Amniotic epithelial cell (primary cell): Measurements from ENCODE around the gene NDUFV2.
"Not testable (repeated sequence)": the region's sequence is repeated elsewhere in the genome, so short reads cannot be mapped to it uniquely, and the experiment has no call there.

ENCODE experiments used
- DNase-seq: peaks from one replicate; pipeline ENCODE4 v3.0.0-alpha.2; 2010; ENCODE audit warnings: low read depth

Gene NDUFV2

DNA sequence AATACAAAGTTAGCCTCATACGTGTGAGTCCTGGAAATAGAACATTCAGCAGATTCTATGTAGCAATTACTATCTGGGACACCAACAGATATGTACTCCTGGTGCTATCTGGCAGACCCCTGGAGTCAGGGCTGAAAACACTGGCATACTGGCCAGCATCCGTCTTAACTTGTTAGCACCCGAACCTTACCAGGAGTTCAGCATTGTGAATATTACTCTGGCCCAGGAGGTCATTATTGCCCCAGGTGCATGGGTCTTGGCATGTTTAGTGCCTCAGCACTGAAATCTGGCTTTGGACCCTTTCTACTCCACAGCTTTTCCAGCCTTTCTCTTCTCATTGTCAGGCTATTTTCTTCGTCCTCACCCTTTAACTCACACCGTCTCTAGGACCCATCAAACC is 11.9 kb upstream of the NDUFV2 start:
- DNase-seq: no peak

DNA sequence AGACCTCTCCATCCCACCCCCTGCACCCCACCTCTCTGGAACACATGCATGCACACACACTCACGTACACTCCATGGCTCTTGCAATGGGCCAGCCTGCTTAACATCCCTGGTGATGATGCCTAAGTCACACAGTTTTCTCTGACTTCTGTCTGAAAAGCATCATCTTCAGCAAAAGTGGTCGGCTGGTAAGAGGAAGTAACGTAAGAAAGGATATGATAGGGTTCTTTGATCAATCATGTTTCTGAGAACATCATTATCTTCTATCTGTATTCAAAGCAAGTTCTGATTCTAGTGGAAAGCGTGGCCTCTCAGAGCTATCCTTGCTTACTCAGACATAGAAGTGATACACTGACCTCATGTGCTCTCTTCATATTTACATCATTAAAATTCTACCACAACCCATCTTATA is 11.4 kb upstream of the NDUFV2 start:
- DNase-seq: no peak

DNA sequence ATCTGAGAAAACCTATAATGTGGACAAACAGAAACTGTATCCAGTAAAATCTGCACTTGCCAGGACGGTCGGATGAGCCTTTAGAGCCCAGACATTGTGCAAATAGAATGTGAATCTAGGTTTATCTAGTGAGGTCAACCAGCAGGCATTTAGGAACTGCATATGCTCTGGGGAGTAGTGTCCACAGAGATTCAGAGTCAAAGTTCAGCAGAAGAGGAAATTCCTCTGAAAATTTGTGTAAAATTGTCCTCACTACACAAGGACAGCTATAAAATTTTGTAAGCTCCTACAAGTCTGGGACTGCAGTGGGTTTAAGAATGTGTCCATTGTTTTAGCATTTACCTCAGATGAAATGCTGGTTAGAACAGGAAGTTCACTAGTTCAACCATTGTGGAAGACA is 9.8 kb upstream of the NDUFV2 start:
- no peak for DNase-seq

DNA sequence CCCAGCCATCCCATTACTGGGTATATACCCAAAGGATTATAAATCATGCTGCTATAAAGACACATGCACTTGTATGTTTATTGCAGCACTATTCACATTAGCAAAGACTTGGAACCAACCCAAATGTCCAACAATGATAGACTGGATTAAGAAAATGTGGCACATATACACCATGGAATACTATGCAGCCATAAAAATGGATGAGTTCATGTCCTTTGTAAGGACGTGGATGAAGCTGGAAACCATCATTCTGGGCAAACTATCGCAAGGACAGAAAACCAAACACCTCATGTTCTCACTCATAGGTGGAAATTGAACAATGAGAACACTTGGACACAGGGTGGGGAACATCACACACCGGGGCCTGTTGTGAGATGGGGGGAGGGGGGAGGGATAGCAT is 9.4 kb upstream of the NDUFV2 start:
- not testable (repeated sequence) for DNase-seq

DNA sequence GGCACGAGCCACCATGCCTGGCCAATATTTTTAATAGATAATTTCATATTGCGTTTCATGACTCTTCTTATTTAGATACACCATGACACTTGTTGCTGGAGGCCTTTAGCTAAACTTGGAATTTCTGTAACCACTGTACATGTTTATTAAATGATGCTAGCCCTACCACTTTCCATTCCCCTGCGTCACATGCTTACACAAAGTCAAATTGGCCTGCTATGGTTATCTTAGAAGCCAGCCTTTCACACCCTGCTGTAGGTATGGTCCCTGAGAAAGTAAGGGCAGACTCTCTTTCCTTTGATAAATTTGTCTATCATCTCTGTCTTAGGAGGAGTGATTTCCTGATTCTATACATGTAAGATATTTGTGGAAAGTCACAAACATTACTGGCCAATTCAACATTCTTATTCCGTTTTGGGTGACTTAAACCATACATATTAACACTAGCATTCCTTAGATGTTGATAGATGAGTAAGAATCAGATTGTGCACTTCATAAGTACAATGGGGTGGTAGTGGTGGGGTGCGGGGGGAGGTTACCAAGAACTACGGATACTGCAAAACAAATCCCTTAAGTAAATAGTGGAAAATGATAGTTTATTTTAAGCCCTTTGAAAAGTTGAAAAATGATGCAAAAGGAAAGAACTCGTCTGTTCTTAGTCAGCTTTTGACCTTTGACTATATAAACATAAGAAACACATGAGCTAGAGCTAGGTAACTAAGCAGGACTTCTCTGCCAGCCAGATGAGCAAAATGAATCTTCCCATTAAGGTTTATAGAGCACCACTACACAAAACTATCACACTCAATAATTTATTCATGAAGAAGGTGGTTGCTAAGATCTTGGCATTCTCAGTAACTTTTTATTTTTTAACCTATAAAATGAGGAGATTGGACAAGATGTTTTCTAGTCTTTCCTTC is 7.9 kb upstream of the NDUFV2 start:
- DNase-seq: peak; percentile 80

DNA sequence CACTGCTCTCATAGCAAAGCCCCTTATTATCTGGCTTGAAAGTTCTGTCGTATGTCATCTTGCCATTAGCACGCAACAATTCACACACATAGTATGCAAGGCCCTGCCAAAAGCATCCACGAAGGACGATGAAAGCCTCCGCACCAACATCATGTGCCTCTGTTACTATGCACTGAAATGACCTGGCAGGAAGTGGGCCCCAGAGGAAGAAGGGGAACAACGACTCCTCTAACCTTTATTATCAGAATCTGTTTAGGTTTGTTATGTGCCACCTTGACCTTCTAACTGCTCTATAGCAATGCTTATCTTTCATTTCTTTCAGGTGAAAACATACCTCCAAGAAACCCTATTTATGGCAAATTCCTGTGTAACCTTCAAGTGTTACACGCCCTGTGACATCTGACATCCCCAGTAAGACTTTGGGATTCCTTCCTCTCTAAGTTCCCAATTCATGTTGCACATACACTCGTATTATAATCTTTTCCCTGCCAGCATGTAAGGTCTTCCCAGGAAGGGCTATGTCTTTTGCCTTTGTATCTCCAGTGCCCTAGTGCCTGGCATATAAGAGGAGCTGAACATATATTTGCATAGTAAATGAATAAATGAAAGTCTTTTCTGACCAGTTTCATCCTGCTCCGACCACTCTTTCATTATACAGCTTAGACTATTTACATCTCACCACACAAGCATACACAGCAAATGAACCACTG is 7.0 kb upstream of the NDUFV2 start:
- peak; percentile 37 for DNase-seq

DNA sequence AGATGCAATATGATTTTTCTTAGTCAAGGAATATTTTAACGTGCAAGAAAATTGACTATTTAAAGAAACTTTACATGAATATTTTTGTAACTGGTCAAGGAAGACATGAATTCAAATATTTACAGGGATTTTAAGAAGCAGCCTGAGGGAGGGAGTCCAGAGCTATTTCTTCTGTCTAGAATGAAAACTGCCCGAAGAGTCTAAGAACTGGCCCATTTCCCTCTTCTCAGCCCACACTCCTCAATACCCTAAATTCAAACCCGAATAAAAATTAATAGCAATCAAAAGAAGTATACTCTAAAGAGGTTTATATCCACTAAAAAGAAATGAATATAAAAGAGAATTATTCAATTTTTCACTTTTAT is 6.5 kb upstream of the NDUFV2 start:
- no peak for DNase-seq

DNA sequence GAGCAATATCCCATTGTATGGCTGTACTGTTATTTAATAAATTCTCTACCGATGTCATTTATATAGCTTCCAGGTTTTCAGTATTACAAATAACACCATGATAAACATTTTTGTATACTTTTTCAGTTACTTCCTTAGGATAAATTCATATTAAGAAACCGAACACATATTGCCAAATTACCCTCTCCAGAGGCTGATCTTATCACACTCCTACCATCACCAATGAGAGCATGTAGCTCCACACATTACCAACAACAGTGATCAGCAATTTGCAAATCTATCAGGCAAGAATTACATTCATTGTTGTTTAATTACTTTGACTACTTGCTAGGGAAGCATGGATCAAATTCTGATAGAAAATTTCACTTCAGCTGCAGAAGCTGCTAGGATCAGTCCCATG is 5.8 kb upstream of the NDUFV2 start:
- no peak for DNase-seq

DNA sequence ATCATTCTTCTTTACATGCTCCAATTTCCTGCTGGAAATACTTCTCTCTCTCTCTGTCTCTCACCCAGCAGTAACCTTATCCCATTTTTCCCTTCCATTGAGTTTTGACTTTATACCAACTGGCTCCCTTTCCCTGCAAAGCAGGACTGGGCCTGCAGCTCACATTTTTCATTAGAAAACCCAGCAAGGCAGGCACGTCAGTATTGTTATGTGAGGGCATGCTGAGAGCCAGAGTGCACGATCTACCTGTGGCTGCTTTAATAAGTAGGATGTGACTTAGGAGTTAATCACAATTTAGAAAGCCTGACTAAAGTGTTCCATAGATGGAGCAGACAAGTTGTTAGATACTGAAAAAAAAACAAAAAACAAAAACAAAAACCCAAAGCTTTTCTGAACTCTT is 5.2 kb upstream of the NDUFV2 start:
- no peak for DNase-seq

DNA sequence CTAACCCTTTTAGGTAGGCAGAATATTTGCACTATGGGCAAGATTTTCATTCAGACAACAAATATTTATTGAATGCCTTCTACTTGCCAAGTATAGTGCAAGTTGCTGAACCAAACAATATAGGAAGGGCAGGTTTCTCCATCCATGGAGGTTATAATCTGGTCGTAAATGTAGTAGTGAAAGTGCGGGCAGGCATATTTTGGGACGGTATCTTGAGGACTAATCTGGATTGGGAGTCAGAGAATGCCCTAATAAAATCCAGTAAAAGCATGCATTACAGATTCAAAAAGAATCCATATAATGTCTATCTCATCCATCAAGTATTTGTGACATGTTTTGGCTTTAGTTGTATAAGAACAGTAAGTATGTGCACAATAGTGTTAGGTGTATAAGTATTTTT is 1.7 kb upstream of the NDUFV2 start:
- no peak for DNase-seq

DNA sequence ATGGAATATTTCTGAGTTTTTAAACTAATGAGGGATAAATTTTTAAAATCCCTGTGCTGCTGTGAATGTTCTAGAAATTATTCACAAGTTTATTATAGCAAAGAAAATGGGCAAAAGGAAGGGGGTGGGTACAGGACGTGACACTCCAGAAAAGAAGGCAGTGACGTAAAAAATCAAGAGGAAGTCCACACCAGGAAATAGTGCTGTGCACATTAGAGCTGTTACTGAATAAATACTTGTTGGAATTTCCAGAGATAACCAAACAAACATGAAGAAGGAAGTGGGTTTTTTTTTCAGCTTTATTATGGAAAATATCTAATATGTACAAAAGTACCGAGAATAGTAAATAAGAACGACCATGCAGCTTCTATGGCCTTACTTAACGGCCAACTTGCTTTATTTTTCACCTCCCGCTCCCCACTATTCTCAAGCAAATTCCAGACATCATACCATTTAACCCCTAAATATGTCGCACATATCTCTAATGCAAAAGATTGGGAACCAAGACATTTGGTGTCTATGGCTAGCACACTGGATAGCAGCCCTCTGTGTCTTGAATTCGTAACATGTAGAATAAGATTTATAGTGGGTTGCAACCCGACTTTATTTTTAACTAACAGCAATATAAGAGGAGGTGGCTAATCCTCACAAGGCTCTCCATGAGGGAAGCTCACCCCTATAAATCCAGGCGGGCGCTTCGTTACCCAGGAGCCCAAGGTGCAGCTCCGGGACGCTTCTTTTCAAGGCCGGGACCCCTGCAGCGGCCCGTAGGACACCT is 580 bp upstream of the NDUFV2 start:
- peak; percentile 71 for DNase-seq

DNA sequence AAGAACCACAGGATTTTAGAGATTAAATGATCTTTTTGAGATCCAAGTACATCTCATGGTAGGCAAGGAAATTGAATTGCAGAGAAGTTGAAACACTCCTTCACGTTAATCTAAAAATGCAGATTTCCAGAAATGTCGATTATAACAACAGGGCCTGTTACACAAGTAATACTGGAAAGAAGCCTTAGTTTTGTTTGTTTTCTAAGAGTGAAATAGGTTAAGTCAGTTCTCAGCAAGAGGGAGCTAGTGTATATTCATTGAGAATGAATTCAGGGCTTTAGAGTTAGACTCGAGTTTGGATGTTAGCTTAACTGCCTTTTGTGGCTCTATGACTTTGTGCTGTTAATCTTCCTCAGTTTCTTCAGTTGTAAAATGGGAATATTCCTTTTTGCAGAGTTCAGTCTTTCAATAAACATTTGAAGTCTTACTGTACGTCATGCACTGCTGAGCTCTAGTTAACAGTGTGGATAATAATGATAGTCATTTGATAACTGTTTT is 926 bp downstream of the NDUFV2 start:
- DNase-seq: peak; percentile 52

DNA sequence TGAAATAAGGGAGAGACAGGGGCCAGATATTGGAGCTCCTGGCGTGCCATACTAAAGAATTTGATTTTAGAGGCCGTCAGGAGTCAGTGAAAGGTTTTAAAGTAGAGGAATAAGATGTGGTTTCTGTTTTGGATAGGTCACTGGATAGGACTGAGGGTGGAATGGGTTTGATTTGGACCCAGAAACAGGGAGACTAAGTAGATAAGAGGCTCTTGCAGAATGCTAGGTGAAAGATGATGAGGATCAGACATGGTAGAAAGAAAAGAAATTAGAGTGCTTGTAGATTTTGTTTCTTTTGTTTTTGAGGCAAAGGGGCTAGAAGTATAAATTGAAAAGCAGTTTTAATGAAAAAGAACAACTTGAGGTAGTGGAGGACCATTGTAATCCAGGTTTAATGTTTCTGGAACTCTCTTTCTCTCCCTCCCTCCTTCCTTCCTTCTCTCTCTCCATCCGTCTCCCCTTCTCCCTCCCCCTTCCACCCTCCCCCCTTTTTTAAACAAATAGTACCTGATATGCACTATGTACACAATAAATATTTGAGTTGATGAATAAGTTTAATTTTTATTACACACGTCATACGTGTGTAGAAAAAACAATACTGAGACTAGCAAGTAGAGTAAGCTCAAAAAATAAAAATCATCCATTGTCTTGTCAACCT is 1.9 kb downstream of the NDUFV2 start:
- DNase-seq: no peak

DNA sequence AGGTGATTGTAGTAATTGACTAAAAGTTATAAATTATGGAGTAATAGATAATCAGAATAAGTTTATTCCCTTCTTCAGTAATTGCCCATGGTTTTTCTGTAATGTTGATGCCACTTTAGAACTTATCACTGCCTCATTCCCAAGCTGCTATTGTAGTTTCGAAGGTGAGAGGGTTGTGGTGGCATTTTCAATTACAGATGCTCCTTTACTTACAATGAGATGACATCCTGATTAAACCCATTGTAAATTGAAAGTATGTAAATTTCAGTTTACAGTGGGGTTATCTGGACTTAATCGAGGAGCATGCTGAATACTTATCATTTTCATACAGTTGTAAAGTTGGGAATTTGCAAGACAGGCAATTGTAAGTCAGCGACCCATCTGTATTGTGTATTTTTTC is 2.9 kb downstream of the NDUFV2 start:
- DNase-seq: no peak

DNA sequence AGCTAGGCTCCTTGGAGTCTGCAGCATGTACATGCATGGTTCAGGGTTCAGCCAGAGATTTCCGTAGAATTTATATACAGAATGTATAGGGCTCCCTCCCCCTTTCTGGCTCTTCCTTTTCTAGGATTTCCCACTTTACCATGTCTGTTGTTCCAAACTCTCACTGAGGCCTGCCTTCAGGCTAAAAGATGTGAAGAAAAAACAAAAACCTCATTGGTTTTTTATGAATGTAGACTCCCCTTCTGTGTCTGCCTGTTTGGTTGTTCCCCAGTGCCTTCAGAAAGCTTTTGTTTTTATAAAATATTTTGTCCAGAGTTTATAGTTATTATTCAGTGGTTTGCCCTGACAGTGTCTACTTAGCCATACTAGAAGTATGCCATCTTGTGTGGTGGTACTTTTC is 3.6 kb downstream of the NDUFV2 start:
- no peak for DNase-seq

DNA sequence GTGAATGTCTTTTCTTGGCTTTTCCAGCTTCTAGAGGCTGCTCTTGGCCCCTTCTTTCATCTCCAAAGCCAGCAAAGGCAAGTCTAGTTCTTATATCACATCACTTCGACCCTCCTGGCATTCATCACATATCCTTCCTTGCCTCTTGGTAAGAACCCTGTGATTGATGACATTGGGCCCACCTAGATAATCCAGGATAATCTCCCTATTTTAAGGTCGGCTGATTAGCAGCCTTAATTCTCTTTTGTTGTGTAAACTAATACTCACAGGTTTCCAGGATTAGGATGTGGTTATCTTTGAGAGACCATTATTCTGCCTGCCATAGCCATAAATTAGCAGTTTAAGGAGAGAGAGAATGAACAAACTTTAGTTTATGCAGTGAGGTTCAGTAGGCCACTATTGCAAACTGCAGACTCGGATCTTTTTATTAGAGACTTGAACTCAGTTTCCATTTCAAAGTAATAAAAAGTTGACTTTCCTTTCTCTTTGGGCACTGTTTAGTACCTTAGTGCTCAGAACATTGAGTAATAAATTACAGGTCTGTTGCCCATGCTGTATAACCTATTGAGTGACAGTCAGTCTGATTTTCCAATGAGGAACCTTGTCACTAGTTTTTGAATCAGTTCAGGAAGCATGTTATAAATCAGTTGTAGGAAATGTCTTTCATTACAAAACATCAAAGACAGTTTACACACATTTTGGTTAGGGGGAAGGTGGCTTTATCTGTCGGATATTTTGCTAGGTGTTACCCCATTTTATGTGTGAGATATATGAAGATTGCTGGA is 4.5 kb downstream of the NDUFV2 start:
- DNase-seq: peak; percentile 46

DNA sequence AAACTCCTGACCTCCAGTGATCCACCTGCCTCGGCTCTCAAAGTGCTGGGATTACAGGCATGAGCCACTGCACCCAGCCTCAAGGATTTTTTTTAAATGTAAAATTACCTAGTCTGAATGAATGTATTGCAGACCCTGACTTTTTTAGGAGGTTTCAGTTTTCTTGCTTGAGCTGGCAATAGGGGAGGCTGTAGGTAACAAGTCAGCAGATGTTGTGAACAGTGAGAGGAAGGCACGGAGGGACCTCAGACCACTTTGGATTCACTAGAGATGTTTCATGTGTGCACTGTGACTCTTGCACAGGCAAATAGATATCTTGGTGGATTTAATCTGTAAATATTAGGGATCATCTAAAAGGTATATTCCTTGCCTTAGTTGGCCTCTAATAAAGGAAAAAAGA is 6.4 kb downstream of the NDUFV2 start:
- no peak for DNase-seq

DNA sequence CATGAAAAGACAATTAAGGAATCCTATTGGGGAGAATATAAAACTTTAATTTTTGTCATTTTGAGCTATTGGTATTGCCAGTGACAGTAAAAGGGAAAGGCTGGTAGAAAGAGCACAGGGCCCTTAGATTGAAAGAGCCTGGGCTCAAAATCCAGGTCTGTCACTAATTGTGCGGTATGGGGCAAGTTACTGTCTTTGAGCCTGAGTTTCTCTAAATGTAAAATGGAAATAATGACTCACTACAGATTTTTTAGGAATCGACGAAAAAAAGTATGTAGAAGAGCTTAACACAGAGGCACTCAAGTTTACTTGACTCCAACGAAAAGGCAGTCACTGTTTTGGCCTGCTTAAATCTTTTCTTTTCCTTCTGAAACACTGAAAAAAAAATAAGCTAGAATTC is 7.0 kb downstream of the NDUFV2 start:
- peak; percentile 25 for DNase-seq

DNA sequence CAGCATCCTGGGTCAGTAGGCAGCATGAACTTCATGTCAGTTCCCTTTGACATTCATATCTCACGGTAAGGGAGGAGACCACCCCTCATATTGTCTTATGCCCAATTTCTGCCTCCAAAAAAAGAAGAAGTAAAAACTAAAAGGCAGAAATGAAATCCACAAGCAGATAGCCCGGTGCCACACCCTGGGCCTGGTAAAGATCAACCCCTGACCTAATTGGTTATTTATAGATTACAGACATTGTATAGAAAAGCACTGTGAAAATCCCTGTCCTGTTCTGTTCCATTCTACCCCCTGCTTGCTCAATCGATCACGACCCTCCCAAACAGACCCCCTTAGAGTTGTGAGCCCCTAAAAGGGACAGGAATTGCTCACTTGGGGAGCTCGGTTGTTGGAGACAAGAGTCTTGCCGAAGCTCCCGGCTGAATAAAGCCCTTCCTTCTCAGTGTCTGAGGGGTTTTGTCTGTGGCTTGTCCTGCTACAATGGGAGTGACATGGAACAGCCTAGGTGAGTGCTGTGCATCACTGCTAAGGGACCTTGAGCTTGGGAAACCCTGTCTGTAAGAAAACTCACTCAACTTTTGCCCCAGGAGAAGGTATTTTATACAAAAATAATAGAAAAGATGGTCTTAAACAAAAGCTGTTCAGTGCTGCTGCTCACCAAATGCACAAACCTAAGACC is 11.1 kb downstream of the NDUFV2 start:
- no peak for DNase-seq

DNA sequence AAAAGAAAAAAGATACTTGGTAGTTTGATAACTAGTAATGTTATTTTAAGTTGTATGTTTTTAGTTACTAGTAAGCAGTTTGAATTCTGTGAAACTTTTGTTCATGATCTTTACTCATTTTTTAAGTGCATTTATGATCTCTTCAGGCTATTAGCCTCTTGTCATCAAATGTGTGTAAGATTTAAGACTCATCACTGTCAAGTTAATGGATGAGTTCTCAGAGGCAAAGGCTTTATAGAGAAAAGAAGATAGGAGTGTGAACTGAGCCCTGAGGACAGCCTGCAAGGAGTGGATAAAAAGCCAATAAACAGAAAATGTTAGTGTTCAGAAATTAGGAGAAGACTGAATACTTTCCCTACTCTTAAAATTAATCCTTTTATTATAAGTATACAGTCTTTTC is 13.5 kb downstream of the NDUFV2 start:
- DNase-seq: no peak
